K562 (cell line): ENCODE data around the gene MFSD8. TPM values are rescaled to one million over a fixed set of nuclear protein-coding genes. Genes with fewer than 3 reads are reported as not detected.

Source experiments
- BMI1 ChIP-seq: fragments of 150-350 bp; IDR thresholded peaks from 2 replicates; pipeline ENCODE4 v1.6.1; 2014; ENCODE audit warnings: low read length
- ELF1 ChIP-seq: fragments of 200-800 bp; sonication (Bioruptor generic); IDR thresholded peaks from 2 replicates; pipeline ENCODE4 v1.6.1; 2016; ENCODE audit warnings: missing genetic modification characterization, missing compliant biosample characterization
- EP400 ChIP-seq: fragments of 450-650 bp; IDR thresholded peaks from 2 replicates; pipeline ENCODE4 v1.6.1; 2017; ENCODE audit warnings: antibody characterized with exemption, mild to moderate bottlenecking, moderate library complexity
- HDAC1 ChIP-seq, 2 experiments: fragments of 450-650 bp; IDR thresholded peaks; 2 replicates each; pipeline ENCODE4 v1.6.1; 2016 to 2017; ENCODE audit warnings: inconsistent platforms in 1 of 2, mild to moderate bottlenecking in 1 of 2, moderate library complexity in 1 of 2
- HEY1 ChIP-seq: fragments of 250-450 bp; sonication (Bioruptor Pico); IDR thresholded peaks from 2 replicates; pipeline ENCODE4 v1.5.0; 2020; ENCODE audit warnings: mild to moderate bottlenecking, moderate library complexity, borderline replicate concordance
- HNRNPLL ChIP-seq: fragments of 200-400 bp; formaldehyde crosslinking; IDR thresholded peaks from 2 replicates; pipeline ENCODE4 v1.6.1; 2017; ENCODE audit warnings: low read length, low read depth, mild to moderate bottlenecking; ENCODE audit not compliant: poor library complexity, severe bottlenecking
- HOXB6 ChIP-seq: fragments of 250-450 bp; sonication (Bioruptor Pico); IDR thresholded peaks from 2 replicates; pipeline ENCODE4 v1.5.1; 2022; ENCODE audit warnings: mild to moderate bottlenecking, borderline replicate concordance
- KDM4B ChIP-seq, 2 experiments: fragments of 450-650 bp in 1 of 2; sonication (generic) in 1 of 2; IDR thresholded peaks; 2 replicates each; pipeline ENCODE4 v1.6.1; 2016 to 2017; ENCODE audit warnings: borderline replicate concordance in 2 of 2, antibody characterized with exemption in 1 of 2, low read depth in 1 of 2, mild to moderate bottlenecking in 1 of 2
- LCOR ChIP-seq: sonication (generic); formaldehyde crosslinking; IDR thresholded peaks from 2 replicates; pipeline ENCODE4 v1.8.0; 2022; ENCODE audit warnings: mild to moderate bottlenecking, missing genetic modification reagents
- NCOR1 ChIP-seq: fragments of 450-650 bp; IDR thresholded peaks from 2 replicates; pipeline ENCODE4 v1.6.1; 2016; ENCODE audit warnings: mild to moderate bottlenecking, moderate library complexity
- NELFE ChIP-seq: IDR thresholded peaks from 2 replicates; pipeline ENCODE4 v1.6.1; 2011; ENCODE audit warnings: mild to moderate bottlenecking; ENCODE audit not compliant: insufficient read depth, insufficient read length
- TAL1 ChIP-seq: fragments of 450-650 bp; IDR thresholded peaks from 2 replicates; pipeline ENCODE4 v1.6.1; 2016; ENCODE audit warnings: mild to moderate bottlenecking
- TCFL5 ChIP-seq: fragments of 250-450 bp; sonication (Bioruptor Pico); conservative IDR thresholded peaks from 2 replicates; pipeline ENCODE4 v1.6.1; 2021; ENCODE audit warnings: mild to moderate bottlenecking, moderate library complexity, matching md5 sums
- TEAD1 ChIP-seq, 2 experiments: fragments of 450-650 bp in 1 of 2; sonication (generic) in 1 of 2; formaldehyde crosslinking; IDR thresholded peaks; 2 replicates each; pipeline versions ENCODE4 v1.4.0 to v1.8.0; 2020 to 2022; ENCODE audit warnings: mild to moderate bottlenecking in 2 of 2, missing genetic modification reagents in 1 of 2
- ZNF174 ChIP-seq: fragments of 250-450 bp; sonication (Bioruptor Pico); IDR thresholded peaks from 2 replicates; pipeline ENCODE4 v1.4.0; 2020; ENCODE audit warnings: mild to moderate bottlenecking
- ZNF280B ChIP-seq: fragments of 250-450 bp; sonication (Bioruptor Pico); IDR thresholded peaks from 2 replicates; pipeline ENCODE4 v1.5.1; 2021; ENCODE audit warnings: mild to moderate bottlenecking
- polyA plus RNA-seq, 8 experiments: library from polyadenylated mRNA; depleted of rRNA in 4 of 8; stranded (reverse) in 5 of 8; unstranded in 3 of 8; fragments of >200 nt; fragmentation: Nextera tagmentation in 2 of 8; fragmentation: Illumina TruSeq in 1 of 8; extraction: Ambion mirVana in 2 of 8; extraction: Trizol in 1 of 8; gene quantifications; 2 replicates each; pipeline versions ENCODE4 v1.2.1 to v1.2.3, GENCODE V29; 2011 to 2014; ENCODE audit warnings: inconsistent platforms in 1 of 8, missing spikeins in 1 of 8
- total RNA-seq, 7 experiments: library from RNA; depleted of rRNA in 6 of 7; stranded (reverse); fragments of >200 nt in 6 of 7; fragmentation: Illumina TruSeq in 2 of 7; extraction: Trizol in 2 of 7; gene quantifications; 2 replicates each; pipeline versions ENCODE4 v1.2.1 to v1.2.3, GENCODE V29; 2011 to 2021; ENCODE audit warnings: low replicate concordance in 1 of 7
- TF ChIP-seq, protein P1 (sequence below): fragments of 450-650 bp; IDR thresholded peaks from 2 replicates; pipeline ENCODE4 v1.6.1; 2016; ENCODE audit warnings: low read depth
- TF ChIP-seq, protein P2 (sequence below): fragments of 250-450 bp; sonication (Bioruptor Pico); IDR thresholded peaks from 2 replicates; pipeline ENCODE4 v1.6.1; 2021; ENCODE audit warnings: mild to moderate bottlenecking

MFSD8 gene
- total and polyA plus RNA-seq, 9 of the 15 experiments (the other 6 are each of a cell fraction or from before 2014, with no cell fraction given), result 7.0 to 27.2 (median 18.7) TPM

GRCh38 chr4:127880763-127881562, 84.0 kb downstream of the MFSD8 start, which contains the start of gene PLK4 (continued):
- TF ChIP-seq, protein P1, sequence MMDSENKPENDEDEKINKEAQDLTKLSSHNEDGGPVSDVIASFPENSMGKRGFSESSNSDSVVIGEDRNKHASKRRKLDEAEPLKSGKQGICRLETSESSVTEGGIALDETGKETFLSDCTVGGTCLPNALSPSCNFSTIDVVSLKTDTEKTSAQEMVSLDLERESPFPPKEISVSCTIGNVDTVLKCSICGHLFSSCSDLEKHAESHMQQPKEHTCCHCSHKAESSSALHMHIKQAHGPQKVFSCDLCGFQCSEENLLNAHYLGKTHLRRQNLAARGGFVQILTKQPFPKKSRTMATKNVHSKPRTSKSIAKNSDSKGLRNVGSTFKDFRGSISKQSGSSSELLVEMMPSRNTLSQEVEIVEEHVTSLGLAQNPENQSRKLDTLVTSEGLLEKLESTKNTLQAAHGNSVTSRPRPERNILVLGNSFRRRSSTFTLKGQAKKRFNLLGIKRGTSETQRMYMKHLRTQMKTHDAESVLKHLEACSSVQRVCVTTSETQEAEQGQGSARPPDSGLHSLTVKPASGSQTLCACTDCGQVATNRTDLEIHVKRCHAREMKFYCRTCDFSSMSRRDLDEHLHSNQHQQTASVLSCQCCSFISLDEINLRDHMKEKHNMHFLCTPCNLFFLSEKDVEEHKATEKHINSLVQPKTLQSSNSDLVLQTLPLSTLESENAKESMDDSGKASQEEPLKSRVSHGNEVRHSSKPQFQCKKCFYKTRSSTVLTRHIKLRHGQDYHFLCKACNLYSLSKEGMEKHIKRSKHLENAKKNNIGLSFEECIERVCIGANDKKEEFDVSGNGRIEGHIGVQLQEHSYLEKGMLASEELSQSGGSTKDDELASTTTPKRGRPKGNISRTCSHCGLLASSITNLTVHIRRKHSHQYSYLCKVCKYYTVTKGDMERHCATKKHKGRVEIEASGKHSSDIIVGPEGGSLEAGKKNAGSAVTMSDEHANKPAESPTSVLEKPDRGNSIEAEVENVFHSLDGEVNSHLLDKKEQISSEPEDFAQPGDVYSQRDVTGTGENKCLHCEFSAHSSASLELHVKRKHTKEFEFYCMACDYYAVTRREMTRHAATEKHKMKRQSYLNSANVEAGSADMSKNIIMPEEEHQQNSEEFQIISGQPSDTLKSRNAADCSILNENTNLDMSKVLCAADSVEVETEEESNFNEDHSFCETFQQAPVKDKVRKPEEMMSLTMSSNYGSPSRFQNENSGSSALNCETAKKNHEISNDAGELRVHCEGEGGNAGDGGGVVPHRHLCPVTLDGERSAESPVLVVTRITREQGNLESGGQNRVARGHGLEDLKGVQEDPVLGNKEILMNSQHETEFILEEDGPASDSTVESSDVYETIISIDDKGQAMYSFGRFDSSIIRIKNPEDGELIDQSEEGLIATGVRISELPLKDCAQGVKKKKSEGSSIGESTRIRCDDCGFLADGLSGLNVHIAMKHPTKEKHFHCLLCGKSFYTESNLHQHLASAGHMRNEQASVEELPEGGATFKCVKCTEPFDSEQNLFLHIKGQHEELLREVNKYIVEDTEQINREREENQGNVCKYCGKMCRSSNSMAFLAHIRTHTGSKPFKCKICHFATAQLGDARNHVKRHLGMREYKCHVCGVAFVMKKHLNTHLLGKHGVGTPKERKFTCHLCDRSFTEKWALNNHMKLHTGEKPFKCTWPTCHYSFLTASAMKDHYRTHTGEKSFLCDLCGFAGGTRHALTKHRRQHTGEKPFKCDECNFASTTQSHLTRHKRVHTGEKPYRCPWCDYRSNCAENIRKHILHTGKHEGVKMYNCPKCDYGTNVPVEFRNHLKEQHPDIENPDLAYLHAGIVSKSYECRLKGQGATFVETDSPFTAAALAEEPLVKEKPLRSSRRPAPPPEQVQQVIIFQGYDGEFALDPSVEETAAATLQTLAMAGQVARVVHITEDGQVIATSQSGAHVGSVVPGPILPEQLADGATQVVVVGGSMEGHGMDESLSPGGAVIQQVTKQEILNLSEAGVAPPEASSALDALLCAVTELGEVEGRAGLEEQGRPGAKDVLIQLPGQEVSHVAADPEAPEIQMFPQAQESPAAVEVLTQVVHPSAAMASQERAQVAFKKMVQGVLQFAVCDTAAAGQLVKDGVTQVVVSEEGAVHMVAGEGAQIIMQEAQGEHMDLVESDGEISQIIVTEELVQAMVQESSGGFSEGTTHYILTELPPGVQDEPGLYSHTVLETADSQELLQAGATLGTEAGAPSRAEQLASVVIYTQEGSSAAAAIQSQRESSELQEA, result peak; percentile 90
- TF ChIP-seq HNRNPLL (peak; percentile 74), TCFL5 (no peak), LCOR (CRISPR knock-in tag) (peak; percentile 93), EP400 (peak; percentile 97), HOXB6 (CRISPR knock-in tag) (no peak), TEAD1 (CRISPR knock-in tag; IDR thresholded peaks at IDR 0.05) (peak in 1 of 2 experiments; percentile 70; a peak in 2 of 4 replicates), NELFE (no peak), ELF1 (tag) (peak; percentile 88), ZNF174 (CRISPR knock-in tag) (no peak), ZNF280B (no peak), KDM4B (IDR thresholded peaks at IDR 0.05; ENCODE audit: borderline replicate concordance in 2 of 2, low read depth in 1 of 2) (peak in 1 of 2 experiments; percentile 74; a peak in 1 of 4 replicates), HDAC1 (IDR thresholded peaks at IDR 0.05) (peak; percentile 43 to 97; a peak in 2 of 4 replicates), TAL1 (no peak), NCOR1 (no peak), BMI1 (no peak), HEY1 (CRISPR knock-in tag) (no peak)
- TF ChIP-seq, protein P2, sequence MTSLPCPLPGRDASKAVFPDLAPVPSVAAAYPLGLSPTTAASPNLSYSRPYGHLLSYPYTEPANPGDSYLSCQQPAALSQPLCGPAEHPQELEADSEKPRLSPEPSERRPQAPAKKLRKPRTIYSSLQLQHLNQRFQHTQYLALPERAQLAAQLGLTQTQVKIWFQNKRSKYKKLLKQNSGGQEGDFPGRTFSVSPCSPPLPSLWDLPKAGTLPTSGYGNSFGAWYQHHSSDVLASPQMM, result no peak
